ENCODE results near the gene TLR9. TPM values are rescaled to one million over a fixed set of nuclear protein-coding genes. Genes with fewer than 3 reads are reported as not detected.

Gene TLR9
- polyA plus RNA-seq, 2 donors = 0.10 to 0.14 TPM

- Histone ChIP-seq H3K9me3 (ENCODE audit: control insufficient read depth in 2 of 2, insufficient read depth in 1 of 2, low read depth in 1 of 2, low read length in 1 of 2) (peaks cover 0 to 1% of the 10 kb centered on the region in 2 donors), H3K27me3 (ENCODE audit: control insufficient read depth in 1 of 2, insufficient read depth in 2 of 2, low read length in 2 of 2) (no peaks in the 10 kb centered on the region), H3K36me3 (ENCODE audit: control insufficient read depth in 2 of 2, insufficient read depth in 2 of 2, low read length in 1 of 2) (peaks cover 22 to 47% of the 10 kb centered on the region in 2 donors), H3K4me3 (ENCODE audit: low read depth in 1 of 2, low read length in 2 of 2) (no peak overlapping the region), H3K27ac (ENCODE audit: low read depth in 2 of 2, low read length in 1 of 2) (no peak overlapping the region), H3K4me1 (ENCODE audit: control insufficient read depth in 2 of 2, insufficient read depth in 2 of 2, low read length in 1 of 2) (peaks cover 11 to 24% of the 10 kb centered on the region in 2 donors)
- 65 to 68% methylated on average over 3 of the region's 3 CpGs for WGBS, 2 donors
These were observed 8.5 kb upstream of the TLR9 start for GRCh38 chr3:52233968-52234367.

- H3K36me3 ChIP-seq (ENCODE audit: control insufficient read depth in 2 of 2, insufficient read depth in 2 of 2, low read length in 1 of 2) = peaks cover 22 to 54% of the 10 kb centered on the region in 2 donors
- no peak overlapping the region for H3K4me3 ChIP-seq (ENCODE audit: low read depth in 1 of 2, low read length in 2 of 2)
- no peaks in the 10 kb centered on the region for H3K9me3 ChIP-seq (ENCODE audit: control insufficient read depth in 2 of 2, insufficient read depth in 1 of 2, low read depth in 1 of 2, low read length in 1 of 2)
- peaks cover 11 to 22% of the 10 kb centered on the region in 2 donors for H3K4me1 ChIP-seq (ENCODE audit: control insufficient read depth in 2 of 2, insufficient read depth in 2 of 2, low read length in 1 of 2)
- H3K27ac ChIP-seq (ENCODE audit: low read depth in 2 of 2, low read length in 1 of 2) = no peak overlapping the region
- H3K27me3 ChIP-seq (ENCODE audit: control insufficient read depth in 1 of 2, insufficient read depth in 2 of 2, low read length in 2 of 2) = no peaks in the 10 kb centered on the region
- WGBS, 2 donors = 88 to 93% methylated on average over 5 of the region's 5 CpGs
These were observed 7.7 kb upstream of the TLR9 start for GRCh38 chr3:52233108-52233591.

- H3K9me3 ChIP-seq (ENCODE audit: control insufficient read depth in 2 of 2, insufficient read depth in 1 of 2, low read depth in 1 of 2, low read length in 1 of 2) = no peaks in the 10 kb centered on the region
- no peaks in the 10 kb centered on the region for H3K27me3 ChIP-seq (ENCODE audit: control insufficient read depth in 1 of 2, insufficient read depth in 2 of 2, low read length in 2 of 2)
- H3K4me3 ChIP-seq (ENCODE audit: low read depth in 1 of 2, low read length in 2 of 2) = no peak overlapping the region
- 83 to 87% methylated on average over 27 to 28 of the region's 28 CpGs for WGBS, 2 donors
- peaks cover 26 to 56% of the 10 kb centered on the region in 2 donors for H3K36me3 ChIP-seq (ENCODE audit: control insufficient read depth in 2 of 2, insufficient read depth in 2 of 2, low read length in 1 of 2)
- no peak overlapping the region for H3K27ac ChIP-seq (ENCODE audit: low read depth in 2 of 2, low read length in 1 of 2)
- H3K4me1 ChIP-seq (ENCODE audit: control insufficient read depth in 2 of 2, insufficient read depth in 2 of 2, low read length in 1 of 2) = peaks cover 7 to 15% of the 10 kb centered on the region in 2 donors
These were observed 7.0 kb upstream of the TLR9 start for GRCh38 chr3:52232279-52233107.

- no peak overlapping the region for H3K27ac ChIP-seq (ENCODE audit: low read depth in 2 of 2, low read length in 1 of 2)
- peaks cover 26 to 56% of the 10 kb centered on the region in 2 donors for H3K36me3 ChIP-seq (ENCODE audit: control insufficient read depth in 2 of 2, insufficient read depth in 2 of 2, low read length in 1 of 2)
These were observed 6.2 kb upstream of the TLR9 start for GRCh38 chr3:52231502-52232278.

GRCh38 chr3:52230889-52231499 is 5.5 kb upstream of the TLR9 start:
- Histone ChIP-seq H3K36me3 (ENCODE audit: control insufficient read depth in 2 of 2, insufficient read depth in 2 of 2, low read length in 1 of 2) (peaks cover 26 to 56% of the 10 kb centered on the region in 2 donors), H3K4me3 (ENCODE audit: low read depth in 1 of 2, low read length in 2 of 2) (no peak overlapping the region), H3K9me3 (ENCODE audit: control insufficient read depth in 2 of 2, insufficient read depth in 1 of 2, low read depth in 1 of 2, low read length in 1 of 2) (no peaks in the 10 kb centered on the region), H3K4me1 (ENCODE audit: control insufficient read depth in 2 of 2, insufficient read depth in 2 of 2, low read length in 1 of 2) (peaks cover 0 to 8% of the 10 kb centered on the region in 2 donors), H3K27me3 (ENCODE audit: control insufficient read depth in 1 of 2, insufficient read depth in 2 of 2, low read length in 2 of 2) (no peaks in the 10 kb centered on the region), H3K27ac (ENCODE audit: low read depth in 2 of 2, low read length in 1 of 2) (no peak overlapping the region)
- WGBS, 2 donors = 86 to 88% methylated on average over 16 of the region's 16 CpGs

More at GRCh38 chr3:52231502-52232278, 6.2 kb upstream of the TLR9 start:
- no peaks in the 10 kb centered on the region for H3K27me3 ChIP-seq (ENCODE audit: control insufficient read depth in 1 of 2, insufficient read depth in 2 of 2, low read length in 2 of 2)
- WGBS, 2 donors = 66 to 68% methylated on average over 32 to 34 of the region's 34 CpGs
- H3K4me3 ChIP-seq (ENCODE audit: low read depth in 1 of 2, low read length in 2 of 2) = no peak overlapping the region
- H3K9me3 ChIP-seq (ENCODE audit: control insufficient read depth in 2 of 2, insufficient read depth in 1 of 2, low read depth in 1 of 2, low read length in 1 of 2) = no peaks in the 10 kb centered on the region
- peaks cover 2 to 10% of the 10 kb centered on the region in 2 donors for H3K4me1 ChIP-seq (ENCODE audit: control insufficient read depth in 2 of 2, insufficient read depth in 2 of 2, low read length in 1 of 2)

- 93% methylated on average over 6 of the region's 6 CpGs for WGBS, 2 donors
- Histone ChIP-seq H3K4me1 (ENCODE audit: control insufficient read depth in 2 of 2, insufficient read depth in 2 of 2, low read length in 1 of 2) (peaks cover 0 to 10% of the 10 kb centered on the region in 2 donors), H3K4me3 (ENCODE audit: low read depth in 1 of 2, low read length in 2 of 2) (no peak overlapping the region), H3K36me3 (ENCODE audit: control insufficient read depth in 2 of 2, insufficient read depth in 2 of 2, low read length in 1 of 2) (peaks cover 26 to 54% of the 10 kb centered on the region in 2 donors), H3K27me3 (ENCODE audit: control insufficient read depth in 1 of 2, insufficient read depth in 2 of 2, low read length in 2 of 2) (no peaks in the 10 kb centered on the region), H3K9me3 (ENCODE audit: control insufficient read depth in 2 of 2, insufficient read depth in 1 of 2, low read depth in 1 of 2, low read length in 1 of 2) (no peaks in the 10 kb centered on the region), H3K27ac (ENCODE audit: low read depth in 2 of 2, low read length in 1 of 2) (no peak overlapping the region)
These were observed 5.0 kb upstream of the TLR9 start for GRCh38 chr3:52230461-52230860.

- peaks cover 24 to 46% of the 10 kb centered on the region in 2 donors for H3K36me3 ChIP-seq (ENCODE audit: control insufficient read depth in 2 of 2, insufficient read depth in 2 of 2, low read length in 1 of 2)
These were observed 4.2 kb upstream of the TLR9 start for GRCh38 chr3:52229656-52230055.

GRCh38 chr3:52228751-52229291 is 3.4 kb upstream of the TLR9 start:
- H3K9me3 ChIP-seq (ENCODE audit: control insufficient read depth in 2 of 2, insufficient read depth in 1 of 2, low read depth in 1 of 2, low read length in 1 of 2) = no peaks in the 10 kb centered on the region
- no peak overlapping the region for H3K27ac ChIP-seq (ENCODE audit: low read depth in 2 of 2, low read length in 1 of 2)
- no peaks in the 10 kb centered on the region for H3K27me3 ChIP-seq (ENCODE audit: control insufficient read depth in 1 of 2, insufficient read depth in 2 of 2, low read length in 2 of 2)
- H3K4me1 ChIP-seq (ENCODE audit: control insufficient read depth in 2 of 2, insufficient read depth in 2 of 2, low read length in 1 of 2) = peaks cover 0 to 12% of the 10 kb centered on the region in 2 donors
- no peak overlapping the region for H3K4me3 ChIP-seq (ENCODE audit: low read depth in 1 of 2, low read length in 2 of 2)
- WGBS, 2 donors = 89 to 90% methylated on average over 21 of the region's 21 CpGs
- peaks cover 18 to 39% of the 10 kb centered on the region in 2 donors for H3K36me3 ChIP-seq (ENCODE audit: control insufficient read depth in 2 of 2, insufficient read depth in 2 of 2, low read length in 1 of 2)

More at GRCh38 chr3:52229656-52230055, 4.2 kb upstream of the TLR9 start:
- H3K4me1 ChIP-seq (ENCODE audit: control insufficient read depth in 2 of 2, insufficient read depth in 2 of 2, low read length in 1 of 2) = peaks cover 0 to 11% of the 10 kb centered on the region in 2 donors
- H3K27ac ChIP-seq (ENCODE audit: low read depth in 2 of 2, low read length in 1 of 2) = no peak overlapping the region
- no peaks in the 10 kb centered on the region for H3K9me3 ChIP-seq (ENCODE audit: control insufficient read depth in 2 of 2, insufficient read depth in 1 of 2, low read depth in 1 of 2, low read length in 1 of 2)
- H3K4me3 ChIP-seq (ENCODE audit: low read depth in 1 of 2, low read length in 2 of 2) = no peak overlapping the region
- H3K27me3 ChIP-seq (ENCODE audit: control insufficient read depth in 1 of 2, insufficient read depth in 2 of 2, low read length in 2 of 2) = no peaks in the 10 kb centered on the region
- WGBS, 2 donors = 94 to 96% methylated on average over 13 of the region's 13 CpGs

GRCh38 chr3:52228266-52228665 is 2.8 kb upstream of the TLR9 start:
- Histone ChIP-seq H3K36me3 (ENCODE audit: control insufficient read depth in 2 of 2, insufficient read depth in 2 of 2, low read length in 1 of 2) (peaks cover 18 to 39% of the 10 kb centered on the region in 2 donors), H3K4me3 (ENCODE audit: low read depth in 1 of 2, low read length in 2 of 2) (no peak overlapping the region), H3K9me3 (ENCODE audit: control insufficient read depth in 2 of 2, insufficient read depth in 1 of 2, low read depth in 1 of 2, low read length in 1 of 2) (no peaks in the 10 kb centered on the region), H3K4me1 (ENCODE audit: control insufficient read depth in 2 of 2, insufficient read depth in 2 of 2, low read length in 1 of 2) (peaks cover 0 to 12% of the 10 kb centered on the region in 2 donors), H3K27ac (ENCODE audit: low read depth in 2 of 2, low read length in 1 of 2) (no peak overlapping the region), H3K27me3 (ENCODE audit: control insufficient read depth in 1 of 2, insufficient read depth in 2 of 2, low read length in 2 of 2) (no peaks in the 10 kb centered on the region)
- WGBS, 2 donors = 78 to 86% methylated on average over 10 of the region's 10 CpGs

All from esophagus (tissue), 2 donors.